Activated naive CD8-positive, alpha-beta T cell treated with anti-CD3 and anti-CD28 coated beads for 36 hours (primary cell): ENCODE data around the gene TTC31. TPM values are rescaled to one million over a fixed set of nuclear protein-coding genes. Genes with fewer than 3 reads are reported as not detected.
A peak's percentile ranks its signal among the peaks of the same experiment; 100 is the strongest.

Experiments used
- DNase-seq: peaks from one replicate; pipeline ENCODE4 v3.0.0; 2021
- H3K27ac Mint-ChIP-seq: one replicate; pipeline ENCODE4 v1.8.0; 2022; ENCODE audit warnings: mild to moderate bottlenecking, moderate library complexity, mixed read lengths
- H3K27me3 Mint-ChIP-seq: one replicate; pipeline ENCODE4 v1.8.0; 2022; ENCODE audit warnings: mild to moderate bottlenecking, mixed read lengths
- H3K36me3 Mint-ChIP-seq: one replicate; pipeline ENCODE4 v1.8.0; 2021; ENCODE audit warnings: mild to moderate bottlenecking, mixed read lengths
- H3K4me1 Mint-ChIP-seq: one replicate; pipeline ENCODE4 v1.8.0; 2021; ENCODE audit warnings: mixed read lengths
- H3K4me3 Mint-ChIP-seq: one replicate; pipeline ENCODE4 v1.8.0; 2022; ENCODE audit warnings: mild to moderate bottlenecking, moderate library complexity, mixed read lengths
- H3K9me3 Mint-ChIP-seq: one replicate; pipeline ENCODE4 v1.8.0; 2022; ENCODE audit warnings: mixed read lengths
- total RNA-seq, 2 experiments: library from RNA; stranded (reverse); gene quantifications; one replicate each; pipeline ENCODE4 v1.2.3, GENCODE V29; 2021

The TTC31 gene
- total RNA-seq, 2 experiments from 2014 or later, result 22.7 to 23.2 TPM

DNA sequence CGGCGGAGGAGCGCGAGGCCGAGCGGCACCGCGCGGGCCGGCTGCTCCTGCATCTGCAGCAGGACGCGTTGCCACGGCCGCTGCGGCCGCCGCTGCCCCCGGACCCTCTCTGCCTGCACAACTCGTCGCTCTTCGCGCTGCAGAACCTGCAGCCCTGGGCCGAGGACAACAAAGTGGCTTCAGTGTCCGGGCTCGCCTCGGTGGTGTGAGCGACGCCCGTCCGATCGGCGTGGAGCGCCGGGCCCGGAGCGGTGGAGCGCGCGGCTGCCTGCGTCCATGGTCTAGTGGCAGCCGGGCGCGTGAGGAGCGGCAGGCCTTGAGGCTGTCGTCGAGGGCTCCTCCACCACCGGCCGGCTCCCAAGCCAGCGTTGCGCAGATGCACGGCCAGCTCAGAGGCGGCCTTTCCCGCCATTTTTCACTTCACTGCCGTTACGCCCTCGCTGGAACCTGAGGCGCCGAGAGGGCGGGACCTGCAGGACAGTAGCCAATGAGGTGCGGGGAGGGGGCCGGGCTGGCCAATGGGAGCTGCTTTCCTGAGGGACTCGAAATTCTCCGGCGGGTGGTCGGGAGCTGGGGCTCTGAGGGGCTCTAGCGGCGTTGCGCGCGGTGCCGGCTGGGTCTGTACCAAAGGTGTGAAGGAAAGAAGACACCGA lies 33.2 kb downstream of the TTC31 start:
- Mint-ChIP-seq H3K27ac (no peak overlapping the region), H3K36me3 (peaks cover 14% of the 10 kb centered on the region), H3K27me3 (peaks cover 85% of the 10 kb centered on the region), H3K4me3 (peak overlapping the region; percentile 46), H3K9me3 (peaks cover 2% of the 10 kb centered on the region), H3K4me1 (peaks cover 7% of the 10 kb centered on the region)
- DNase-seq, result peak; percentile 73

GRCh38 chr2:74516650-74517049 lies 33.8 kb downstream of the TTC31 start:
- H3K4me1 Mint-ChIP-seq, result peaks cover 5% of the 10 kb centered on the region
- DNase-seq, result no peak
- H3K4me3 Mint-ChIP-seq, result peak overlapping the region; percentile 46
- H3K27me3 Mint-ChIP-seq, result peaks cover 80% of the 10 kb centered on the region
- H3K27ac Mint-ChIP-seq, result no peak overlapping the region
- peaks cover 2% of the 10 kb centered on the region for H3K9me3 Mint-ChIP-seq
- H3K36me3 Mint-ChIP-seq, result peaks cover 14% of the 10 kb centered on the region

DNA sequence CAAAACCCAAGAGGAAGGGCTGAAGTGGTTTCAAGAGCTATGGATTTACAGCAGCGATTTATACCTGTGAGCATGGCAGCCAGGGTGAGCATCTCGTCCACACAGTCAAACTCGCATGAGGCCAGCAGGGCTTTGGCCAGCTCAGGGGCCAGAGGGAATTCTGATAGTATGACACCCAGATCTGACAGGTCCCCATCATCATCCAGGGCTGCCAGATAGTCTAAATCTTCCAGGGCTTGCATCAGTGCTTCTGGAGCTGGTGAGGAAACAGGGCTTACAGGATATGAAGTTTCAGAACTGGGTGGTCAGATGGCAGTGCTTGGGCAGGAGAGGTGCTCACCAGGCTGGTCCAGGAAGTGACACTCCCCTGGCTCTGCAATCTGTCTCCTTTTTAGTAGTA lies 39.6 kb downstream of the TTC31 start:
- Mint-ChIP-seq H3K9me3 (peaks cover 2% of the 10 kb centered on the region), H3K27me3 (peaks cover 29% of the 10 kb centered on the region), H3K4me3 (no peak overlapping the region)

GRCh38 chr2:74524005-74524404 lies 41.1 kb downstream of the TTC31 start:
- Mint-ChIP-seq H3K9me3 (peaks cover 2% of the 10 kb centered on the region), H3K4me1 (peaks cover 19% of the 10 kb centered on the region), H3K27ac (no peak overlapping the region), H3K4me3 (no peak overlapping the region), H3K36me3 (peaks cover 41% of the 10 kb centered on the region), H3K27me3 (peaks cover 14% of the 10 kb centered on the region)
- no peak for DNase-seq

More for the DNA sequence above, 39.6 kb downstream of the TTC31 start:
- DNase-seq, result no peak
- H3K4me1 Mint-ChIP-seq, result peaks cover 8% of the 10 kb centered on the region
- no peak overlapping the region for H3K27ac Mint-ChIP-seq
- H3K36me3 Mint-ChIP-seq, result peaks cover 27% of the 10 kb centered on the region

DNA sequence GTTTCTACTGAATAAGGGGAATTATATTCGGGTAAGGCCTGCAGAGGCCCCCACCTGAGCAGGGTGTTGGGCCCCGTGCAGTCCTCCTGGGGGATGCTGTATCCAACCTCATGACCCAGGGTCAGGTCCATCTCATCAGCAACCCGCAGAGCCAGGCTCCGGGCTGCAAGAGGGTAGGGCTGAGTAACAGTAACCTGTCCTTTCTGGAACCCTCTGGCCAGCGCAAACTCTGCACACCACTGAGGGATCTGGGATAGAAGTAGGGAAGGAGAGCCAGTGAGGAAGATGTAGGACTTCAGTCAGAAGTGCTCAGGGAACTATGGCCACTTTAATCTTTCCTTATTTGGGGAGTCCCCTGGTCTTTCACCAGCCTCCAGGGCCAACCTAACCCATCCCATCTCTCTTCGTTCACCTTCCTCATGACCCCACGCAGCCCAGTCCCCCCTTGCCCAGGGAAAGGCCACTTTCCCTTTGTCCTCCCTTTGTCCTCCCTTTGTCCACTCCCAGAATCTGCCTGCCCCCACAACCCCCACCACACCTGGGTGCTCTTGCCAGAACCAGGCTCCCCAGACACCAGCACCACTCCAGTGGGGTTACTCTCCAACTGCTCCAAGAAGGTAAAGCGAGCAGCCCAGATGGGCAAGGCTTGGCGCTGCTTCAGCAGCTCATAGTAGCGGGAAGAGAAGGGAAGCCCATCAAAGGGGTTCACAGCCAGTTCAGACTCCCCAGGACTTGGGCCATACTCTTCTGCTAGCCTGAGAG lies 42.3 kb downstream of the TTC31 start:
- Mint-ChIP-seq H3K27me3 (peaks cover 6% of the 10 kb centered on the region), H3K9me3 (peaks cover 2% of the 10 kb centered on the region), H3K36me3 (peaks cover 43% of the 10 kb centered on the region), H3K27ac (peak overlapping the region; percentile 52), H3K4me3 (no peak overlapping the region), H3K4me1 (peaks cover 19% of the 10 kb centered on the region)
- DNase-seq, result no peak

DNA sequence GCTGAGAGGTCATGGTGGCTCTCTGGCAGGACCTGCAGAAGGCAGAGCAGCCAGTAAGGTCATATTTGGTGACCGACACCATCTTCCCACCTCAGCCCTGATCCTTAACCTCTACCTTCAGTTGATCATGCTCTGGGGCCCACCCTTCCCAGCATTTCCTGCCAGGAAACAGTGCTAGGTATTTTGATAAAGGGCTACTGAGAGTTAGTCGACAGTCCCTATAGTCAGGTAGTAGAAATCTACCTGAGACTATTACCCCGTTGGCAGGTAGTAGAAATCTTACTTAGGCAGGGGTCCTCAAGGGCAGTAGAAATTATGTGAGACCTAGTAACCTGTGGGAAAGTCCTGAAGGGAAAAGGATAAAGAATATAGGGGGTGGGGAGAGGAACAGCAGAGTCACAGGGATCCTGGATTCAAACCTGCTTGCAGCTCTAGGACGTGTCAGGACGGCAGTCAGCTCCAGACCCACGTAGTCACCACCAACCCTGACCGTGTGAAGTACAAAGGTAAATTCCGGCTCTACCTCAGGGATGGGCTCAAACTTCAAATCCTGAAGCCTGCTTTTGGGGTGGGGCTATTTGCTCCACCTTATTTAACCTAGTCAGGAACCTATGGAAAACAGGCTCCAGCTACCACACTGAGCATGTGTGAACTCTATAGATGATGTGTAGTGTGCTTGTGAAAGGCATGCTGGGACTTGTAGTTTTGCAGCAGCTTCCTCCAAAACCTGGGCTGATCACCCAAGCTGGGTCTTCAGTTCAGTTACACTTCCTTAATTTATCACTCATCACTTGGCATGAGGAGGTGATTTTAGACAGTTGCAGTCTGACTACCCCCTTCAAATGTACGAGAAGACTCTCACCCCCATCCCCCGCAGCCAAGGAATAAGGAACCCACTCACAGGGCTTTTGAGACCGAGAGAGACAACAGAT lies 43.1 kb downstream of the TTC31 start, which contains the start of gene DQX1:
Gene DQX1, minus strand, starts transcription at position 515 of the 932 bp plus-strand sequence. Its CDS starts 502 bp downstream, at position 13.
- Mint-ChIP-seq H3K36me3 (peaks cover 47% of the 10 kb centered on the region), H3K27ac (peak within 1 kb of the TSS; percentile 52), H3K27me3 (no peaks in the 10 kb centered on the region), H3K4me3 (peak within 1 kb of the TSS; percentile 5), H3K9me3 (peaks cover 2% of the 10 kb centered on the region), H3K4me1 (peaks cover 25% of the 10 kb centered on the region)
- DNase-seq, result no peak

GRCh38 chr2:74526649-74527230 lies 43.9 kb downstream of the TTC31 start:
- H3K27me3 Mint-ChIP-seq, result no peaks in the 10 kb centered on the region
- peaks cover 33% of the 10 kb centered on the region for H3K4me1 Mint-ChIP-seq
- H3K36me3 Mint-ChIP-seq, result peaks cover 54% of the 10 kb centered on the region
- no peak overlapping the region for H3K4me3 Mint-ChIP-seq
- H3K27ac Mint-ChIP-seq, result no peak overlapping the region
- no peak for DNase-seq
- peaks cover 2% of the 10 kb centered on the region for H3K9me3 Mint-ChIP-seq

- H3K9me3 Mint-ChIP-seq, result peaks cover 2% of the 10 kb centered on the region
- H3K27ac Mint-ChIP-seq, result no peak overlapping the region
- peaks cover 63% of the 10 kb centered on the region for H3K36me3 Mint-ChIP-seq
- peak overlapping the region; percentile 98 for H3K4me3 Mint-ChIP-seq
- peaks cover 40% of the 10 kb centered on the region for H3K4me1 Mint-ChIP-seq
- no peaks in the 10 kb centered on the region for H3K27me3 Mint-ChIP-seq
- DNase-seq, result no peak
Observed at GRCh38 chr2:74527741-74528140, 44.9 kb downstream of the TTC31 start.

- Mint-ChIP-seq H3K9me3 (peaks cover 2% of the 10 kb centered on the region), H3K4me1 (peaks cover 40% of the 10 kb centered on the region), H3K27ac (peak overlapping the region; percentile 98), H3K4me3 (peak overlapping the region; percentile 98), H3K27me3 (no peaks in the 10 kb centered on the region), H3K36me3 (peaks cover 64% of the 10 kb centered on the region)
- no peak for DNase-seq
Observed at GRCh38 chr2:74528600-74529356, 45.9 kb downstream of the TTC31 start.

DNA sequence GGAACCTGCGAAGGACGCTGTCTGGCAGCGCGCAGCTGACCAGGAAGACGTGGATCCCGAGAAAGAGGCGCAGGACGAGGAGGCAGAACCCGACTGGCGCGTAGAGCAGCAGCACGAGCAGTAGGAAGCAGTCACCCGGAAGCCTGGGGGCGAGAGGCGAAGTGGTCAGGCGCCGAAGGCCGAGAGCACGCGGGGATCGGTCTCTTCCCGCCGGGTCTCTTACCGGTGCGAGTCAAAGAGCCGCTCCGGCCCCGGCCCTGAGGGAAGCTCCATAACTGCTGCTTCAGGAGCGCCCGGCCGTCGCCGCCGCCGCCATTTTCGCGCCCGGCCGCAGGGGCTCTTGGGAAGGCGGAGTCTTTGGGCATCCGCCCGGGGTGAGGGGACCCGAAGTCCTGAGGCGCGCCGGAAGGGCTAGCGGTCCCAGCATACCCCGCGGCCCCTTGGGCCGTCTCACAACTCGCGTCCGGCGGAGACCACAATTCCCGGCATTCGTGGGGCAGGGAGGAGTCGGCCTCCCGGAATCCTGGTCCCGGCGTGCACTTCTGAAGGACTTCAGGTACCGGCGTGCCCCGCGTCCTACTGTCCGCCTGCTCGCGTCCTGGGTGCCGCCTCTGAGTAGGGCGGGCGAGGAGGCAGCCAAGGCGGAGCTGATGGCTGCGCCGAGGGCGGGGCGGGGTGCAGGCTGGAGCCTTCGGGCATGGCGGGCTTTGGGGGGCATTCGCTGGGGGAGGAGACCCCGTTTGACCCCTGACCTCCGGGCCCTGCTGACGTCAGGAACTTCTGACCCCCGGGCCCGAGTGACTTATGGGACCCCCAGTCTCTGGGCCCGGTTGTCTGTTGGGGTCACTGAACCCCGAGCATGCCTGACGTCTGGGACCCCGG lies 46.7 kb downstream of the TTC31 start, which contains the start of the genes AUP1 and HTRA2:
Gene AUP1, minus strand, starts transcription at position 350 of the 882 bp plus-strand sequence. Its CDS starts 77 bp downstream, at position 273.
Gene HTRA2, plus strand, starts transcription at position 577 of the 882 bp plus-strand sequence. Its CDS starts 74 bp downstream, at position 651.
- Mint-ChIP-seq H3K9me3 (peaks cover 2% of the 10 kb centered on the region), H3K4me3 (peak within 1 kb of the TSS; percentile 98), H3K4me1 (peaks cover 40% of the 10 kb centered on the region), H3K27ac (peak within 1 kb of the TSS; percentile 98), H3K27me3 (no peaks in the 10 kb centered on the region), H3K36me3 (peaks cover 64% of the 10 kb centered on the region)
- peak; percentile 96 for DNase-seq

DNA sequence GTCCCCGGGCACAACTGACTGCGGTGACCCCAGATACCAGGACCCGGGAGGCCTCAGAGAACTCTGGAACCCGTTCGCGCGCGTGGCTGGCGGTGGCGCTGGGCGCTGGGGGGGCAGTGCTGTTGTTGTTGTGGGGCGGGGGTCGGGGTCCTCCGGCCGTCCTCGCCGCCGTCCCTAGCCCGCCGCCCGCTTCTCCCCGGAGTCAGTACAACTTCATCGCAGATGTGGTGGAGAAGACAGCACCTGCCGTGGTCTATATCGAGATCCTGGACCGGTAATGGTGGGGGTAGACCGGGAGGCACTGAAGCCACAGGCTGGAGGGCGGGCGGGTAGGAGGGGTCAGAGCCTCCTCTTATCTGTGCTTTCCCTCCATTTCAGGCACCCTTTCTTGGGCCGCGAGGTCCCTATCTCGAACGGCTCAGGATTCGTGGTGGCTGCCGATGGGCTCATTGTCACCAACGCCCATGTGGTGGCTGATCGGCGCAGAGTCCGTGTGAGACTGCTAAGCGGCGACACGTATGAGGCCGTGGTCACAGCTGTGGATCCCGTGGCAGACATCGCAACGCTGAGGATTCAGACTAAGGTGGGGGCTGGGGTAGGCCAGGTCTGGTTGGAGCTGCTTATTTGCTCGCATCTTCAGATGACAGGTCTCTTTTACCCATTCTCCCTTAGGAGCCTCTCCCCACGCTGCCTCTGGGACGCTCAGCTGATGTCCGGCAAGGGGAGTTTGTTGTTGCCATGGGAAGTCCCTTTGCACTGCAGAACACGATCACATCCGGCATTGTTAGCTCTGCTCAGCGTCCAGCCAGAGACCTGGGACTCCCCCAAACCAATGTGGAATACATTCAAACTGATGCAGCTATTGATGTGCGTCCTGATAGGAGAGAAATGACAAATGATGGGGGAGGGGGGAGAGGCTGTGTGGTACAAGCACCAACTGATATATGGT lies 47.6 kb downstream of the TTC31 start:
- Mint-ChIP-seq H3K36me3 (peaks cover 60% of the 10 kb centered on the region), H3K27ac (peak overlapping the region; percentile 98), H3K27me3 (no peaks in the 10 kb centered on the region), H3K4me3 (peak overlapping the region; percentile 98), H3K4me1 (peaks cover 40% of the 10 kb centered on the region), H3K9me3 (peaks cover 2% of the 10 kb centered on the region)
- DNase-seq, result peak; percentile 52

GRCh38 chr2:74531666-74532065 lies 48.8 kb downstream of the TTC31 start:
- Mint-ChIP-seq H3K4me3 (peak overlapping the region; percentile 98), H3K36me3 (peaks cover 50% of the 10 kb centered on the region), H3K9me3 (no peaks in the 10 kb centered on the region), H3K27ac (no peak overlapping the region), H3K4me1 (peaks cover 36% of the 10 kb centered on the region), H3K27me3 (no peaks in the 10 kb centered on the region)
- DNase-seq, result no peak
